H1 (cell line): ENCODE measurements around the gene SLAIN2. TPM values are rescaled to one million over a fixed set of nuclear protein-coding genes. Genes with fewer than 3 reads are reported as not detected.

Experiments used
- CTCF ChIA-PET: fragments of 300-600 bp; sonication (Branson Sonifier 250); formaldehyde crosslinking; loops from one replicate; lab custom pipeline; 2021; ENCODE audit not compliant: partially characterized antibody; lab: Charles Lee
- POLR2A ChIA-PET: fragments of 300-600 bp; sonication (Branson Sonifier 250); formaldehyde crosslinking; loops from one replicate; lab custom pipeline; 2021; ENCODE audit warnings: inconsistent platforms; ENCODE audit not compliant: partially characterized antibody; lab: Charles Lee
- DNase-seq, 2 experiments: peaks; one replicate each; pipeline versions ENCODE4 v3.0.0 to v3.0.0-alpha.2; 2010 to 2022; ENCODE audit warnings: low spot score in 2 of 2, low read depth in 1 of 2, mixed read lengths in 1 of 2
- FAIRE-seq: peaks from 2 replicates; lab custom pipeline; 2011; peaks lifted over from hg19 to GRCh38; lab: Jason Lieb, UNC
- H2AFZ ChIP-seq: 2 replicates; pipeline ENCODE4 v1.8.1; 2012; ENCODE audit warnings: low read length, inconsistent platforms
- H2AK5ac ChIP-seq: 2 replicates; pipeline ENCODE4 v1.6.1; 2013; ENCODE audit warnings: low read depth, low read length
- H2BK120ac ChIP-seq: replicated peaks from 2 replicates; pipeline ENCODE3; 2013; ENCODE audit warnings: low read depth, low read length, inconsistent platforms
- H2BK12ac ChIP-seq: 2 replicates; pipeline ENCODE4 v1.6.1; 2013; ENCODE audit warnings: low read depth, low read length
- H2BK15ac ChIP-seq: 2 replicates; pipeline ENCODE4 v1.6.1; 2013; ENCODE audit warnings: low read length
- H2BK20ac ChIP-seq: 2 replicates; pipeline ENCODE4 v1.6.1; 2013; ENCODE audit warnings: low read length
- H2BK5ac ChIP-seq: 2 replicates; pipeline ENCODE4 v1.6.1; 2013; ENCODE audit warnings: low read depth, low read length
- H3K14ac ChIP-seq: 2 replicates; pipeline ENCODE4 v1.6.1; 2013; ENCODE audit warnings: inconsistent platforms; ENCODE audit not compliant: insufficient read length
- H3K18ac ChIP-seq: 2 replicates; pipeline ENCODE4 v1.6.1; 2013; ENCODE audit warnings: low read length; ENCODE audit errors: extremely low read depth
- H3K23ac ChIP-seq: 2 replicates; pipeline ENCODE4 v1.6.1; 2013; ENCODE audit warnings: inconsistent platforms; ENCODE audit not compliant: insufficient read length
- H3K23me2 ChIP-seq: 2 replicates; pipeline ENCODE4 v1.6.1; 2013; ENCODE audit warnings: low read depth, low read length
- H3K27ac ChIP-seq: 2 replicates; pipeline ENCODE4 v1.6.1; 2011; ENCODE audit warnings: low read depth, low read length, inconsistent platforms
- H3K27me3 ChIP-seq, 4 experiments: replicated peaks in 1 of 4; 1 replicate in 1 of 4; 2 replicates in 3 of 4; pipeline versions ENCODE4 v1.6.1 to v1.8.1; 2011 to 2013; ENCODE audit warnings: low read length in 3 of 4, mild to moderate bottlenecking in 3 of 4, inconsistent platforms in 2 of 4, mixed read lengths in 2 of 4, moderate library complexity in 1 of 4; ENCODE audit not compliant: control insufficient read depth in 3 of 4, insufficient read depth in 3 of 4; ENCODE audit errors: extremely low read depth in 1 of 4
- H3K36me3 ChIP-seq, 4 experiments: 2 replicates each; pipeline versions ENCODE4 v1.6.1 to v1.8.1; 2011 to 2013; ENCODE audit warnings: mild to moderate bottlenecking in 4 of 4, low read length in 3 of 4, moderate library complexity in 2 of 4, control low read depth in 1 of 4, inconsistent platforms in 1 of 4; ENCODE audit not compliant: insufficient read depth in 4 of 4, control insufficient read depth in 2 of 4
- H3K4ac ChIP-seq: replicated peaks from 2 replicates; pipeline ENCODE3; 2013; ENCODE audit warnings: low read length, low read depth, mixed read lengths, inconsistent platforms; ENCODE audit not compliant: insufficient read length
- H3K4me1 ChIP-seq, 4 experiments: replicated peaks in 1 of 4; 1 replicate in 1 of 4; 2 replicates in 3 of 4; pipeline versions ENCODE4 v1.6.1 to v1.8.1; 2011 to 2013; ENCODE audit warnings: low read length in 3 of 4, inconsistent platforms in 2 of 4, mixed read lengths in 1 of 4; ENCODE audit not compliant: insufficient read depth in 4 of 4, control insufficient read depth in 3 of 4
- H3K4me2 ChIP-seq, 2 experiments: 2 replicates each; pipeline versions ENCODE4 v1.6.1 to v1.8.1; 2011 to 2013; ENCODE audit warnings: low read depth in 2 of 2, low read length in 2 of 2, control low read depth in 1 of 2, inconsistent platforms in 1 of 2, mild to moderate bottlenecking in 1 of 2; ENCODE audit not compliant: insufficient read depth in 1 of 2
- H3K4me3 ChIP-seq, 4 experiments: fragments of 200-600, 300-600 bp in 1 of 4; sonication (generic), shearing (Covaris generic), sonication (Bioruptor Twin) in 1 of 4; 2 replicates each; pipeline versions ENCODE4 v1.5.1 to v1.8.1; 2011 to 2016; ENCODE audit warnings: low read length in 4 of 4, low read depth in 3 of 4, control low read depth in 2 of 4, inconsistent platforms in 2 of 4, mild to moderate bottlenecking in 2 of 4, mixed read lengths in 1 of 4, moderate library complexity in 1 of 4; ENCODE audit not compliant: insufficient read depth in 2 of 4; ENCODE audit errors: extremely low read depth in 1 of 4
- H3K56ac ChIP-seq: replicated peaks from 2 replicates; pipeline ENCODE3; 2013; ENCODE audit warnings: low read depth, mild to moderate bottlenecking, mixed read lengths, low read length, inconsistent platforms; ENCODE audit not compliant: insufficient read length
- H3K79me1 ChIP-seq: 2 replicates; pipeline ENCODE4 v1.6.1; 2013; ENCODE audit warnings: low read depth, low read length, control low read depth
- H3K79me2 ChIP-seq, 2 experiments: 2 replicates each; pipeline versions ENCODE4 v1.6.1 to v1.8.1; 2012 to 2013; ENCODE audit warnings: low read length in 2 of 2, mild to moderate bottlenecking in 2 of 2, inconsistent platforms in 1 of 2; ENCODE audit not compliant: insufficient read depth in 2 of 2, control insufficient read depth in 1 of 2
- H3K9ac ChIP-seq, 4 experiments: replicated peaks in 1 of 4; 1 replicate in 1 of 4; 2 replicates in 3 of 4; pipeline versions ENCODE4 v1.6.1 to v1.8.1; 2011 to 2013; ENCODE audit warnings: low read depth in 3 of 4, low read length in 3 of 4, control low read depth in 2 of 4, mild to moderate bottlenecking in 2 of 4, moderate library complexity in 2 of 4, inconsistent platforms in 1 of 4; ENCODE audit errors: extremely low read depth in 1 of 4
- H3K9me3 ChIP-seq, 2 experiments: 2 replicates each; pipeline versions ENCODE4 v1.6.1 to v1.8.1; 2012 to 2013; ENCODE audit warnings: mild to moderate bottlenecking in 2 of 2, moderate library complexity in 2 of 2, control low read depth in 1 of 2, inconsistent platforms in 1 of 2, low read depth in 1 of 2, low read length in 1 of 2, mixed read lengths in 1 of 2; ENCODE audit not compliant: insufficient read depth in 2 of 2
- H4K20me1 ChIP-seq, 2 experiments: replicated peaks in 1 of 2; 2 replicates each; pipeline versions ENCODE3 to v1.8.1; 2011 to 2013; ENCODE audit warnings: inconsistent platforms in 2 of 2, low read length in 2 of 2, mild to moderate bottlenecking in 1 of 2; ENCODE audit not compliant: insufficient read depth in 2 of 2, control insufficient read depth in 1 of 2
- H4K5ac ChIP-seq: 2 replicates; pipeline ENCODE4 v1.6.1; 2013; ENCODE audit warnings: low read length, low read depth, mixed read lengths, inconsistent platforms; ENCODE audit not compliant: insufficient read length
- H4K8ac ChIP-seq: 2 replicates; pipeline ENCODE4 v1.8.0; 2013; ENCODE audit warnings: mild to moderate bottlenecking, moderate library complexity, low read length, inconsistent platforms; ENCODE audit not compliant: insufficient read depth; ENCODE audit errors: extremely low read depth
- H4K91ac ChIP-seq: replicated peaks from 2 replicates; pipeline ENCODE3; 2013; ENCODE audit warnings: low read length, mixed read lengths, inconsistent platforms; ENCODE audit not compliant: insufficient read length
- ASH2L ChIP-seq: fragments of 200-600, 300-600 bp; sonication (generic); IDR thresholded peaks from one replicate; pipeline ENCODE4 v1.7.1; 2017; ENCODE audit warnings: low read length
- CTBP2 ChIP-seq: IDR thresholded peaks from 2 replicates; pipeline ENCODE4 v1.7.0; 2011; ENCODE audit warnings: borderline replicate concordance, mild to moderate bottlenecking, moderate library complexity, mixed read lengths, low read length; ENCODE audit not compliant: insufficient read depth, insufficient read length
- KDM1A ChIP-seq: fragments of 200-600, 300-600 bp; sonication (generic); IDR thresholded peaks from 2 replicates; pipeline ENCODE4 v1.7.1; 2016; ENCODE audit warnings: mild to moderate bottlenecking, low read length, borderline replicate concordance
- NRF1 ChIP-seq: IDR thresholded peaks from 2 replicates; pipeline ENCODE4 v1.6.1; 2011; ENCODE audit warnings: mild to moderate bottlenecking, low read depth, low read length, improper control_type of control experiment
- PHF8 ChIP-seq: fragments of 200-600 bp; sonication (generic); conservative IDR thresholded peaks from 2 replicates; pipeline ENCODE4 v1.7.1; 2012; ENCODE audit warnings: low read depth, mild to moderate bottlenecking, inconsistent platforms, low read length, moderate library complexity
- RNF2 ChIP-seq: fragments of 200-900, 300-1000 bp; sonication (generic); IDR thresholded peaks from 2 replicates; pipeline ENCODE4 v1.7.1; 2016; ENCODE audit warnings: borderline replicate concordance, low read depth, mild to moderate bottlenecking, antibody characterized with exemption, low read length; ENCODE audit not compliant: poor library complexity, severe bottlenecking; ENCODE audit errors: missing control alignments
- SIX5 ChIP-seq: IDR thresholded peaks from 2 replicates; pipeline ENCODE4 v1.6.1; 2011; ENCODE audit warnings: mild to moderate bottlenecking, low read depth, low read length
- TAF1 ChIP-seq: IDR thresholded peaks from 2 replicates; pipeline ENCODE4 v1.6.1; 2011; ENCODE audit warnings: mild to moderate bottlenecking, low read depth, low read length
- TEAD4 ChIP-seq: IDR thresholded peaks from 2 replicates; pipeline ENCODE4 v1.6.1; 2012; ENCODE audit warnings: low read depth, low read length, inconsistent platforms, mixed read lengths
- YY1 ChIP-seq: IDR thresholded peaks from 2 replicates; pipeline ENCODE4 v1.6.1; 2011; ENCODE audit warnings: low read depth, mild to moderate bottlenecking, low read length
- WGBS, 2 experiments: shearing (Covaris generic) in 1 of 2; methylation state at CpG; one replicate each; pipeline versions ENCODE4 v1.1.6 to v1.1.7; 2013 to 2015; ENCODE audit warnings: low lambda C conversion rate in 2 of 2, mixed read lengths in 2 of 2, inconsistent platforms in 1 of 2, low coverage in 1 of 2, missing lambda C conversion rate in 1 of 2; ENCODE audit not compliant: insufficient replicate concordance in 2 of 2, insufficient coverage in 1 of 2, insufficient read length in 1 of 2; ENCODE audit errors: extremely low coverage in 1 of 2, missing lambda C conversion rate in 1 of 2; 5-methylcytosine and 5-hydroxymethylcytosine counted together
- polyA plus RNA-seq, 7 experiments: library from polyadenylated mRNA; depleted of rRNA in 3 of 7; stranded (reverse) in 5 of 7; unstranded in 2 of 7; fragments of >200 nt in 5 of 7; fragments of 200-250 nt in 2 of 7; gene quantifications; 1 replicate in 5 of 7; 2 replicates in 1 of 7; 4 replicates in 1 of 7; pipeline versions ENCODE4 v1.2.1 to v1.2.3, GENCODE V29; 2011 to 2013; ENCODE audit warnings: missing spikeins in 2 of 7, mixed read lengths in 2 of 7
- total RNA-seq: library from RNA; stranded (reverse); fragmentation: NEBNext Ultra II Directional; extraction: Animal tissue kit (Norgen Biotek cat#: 25700); gene quantifications from 2 replicates; pipeline ENCODE4 v1.2.1, GENCODE V29; 2021

Gene SLAIN2
- total and polyA plus RNA-seq, 2 of the 8 experiments (the other 6 are each of a cell fraction or from before 2014, with no cell fraction given): 8.2 to 40.0 TPM

- FAIRE-seq: no peak
- CTCF ChIA-PET: no interaction called here
These were observed 95.0 kb downstream of the SLAIN2 start for GRCh38 chr4:48436318-48436717.

More at GRCh38 chr4:48436318-48436717, 95.0 kb downstream of the SLAIN2 start:
- no peak overlapping the region for H2BK120ac ChIP-seq
- H3K4me1 ChIP-seq: peaks cover 0 to 4% (median 1%) of the 10 kb centered on the region in 4 experiments; a peak in 2 of 7 replicates
- H3K56ac ChIP-seq: no peak overlapping the region
- H2AK5ac ChIP-seq: no peak overlapping the region
- H3K9ac ChIP-seq: no peak overlapping the region
- no peaks in the 10 kb centered on the region for H3K9me3 ChIP-seq
- no peak overlapping the region for H3K4ac ChIP-seq
- no peak overlapping the region for H3K4me3 ChIP-seq
- no peak overlapping the region for H2BK20ac ChIP-seq
- H3K79me2 ChIP-seq: no peaks in the 10 kb centered on the region
- no peak overlapping the region for H2BK15ac ChIP-seq
- no peak overlapping the region for H3K18ac ChIP-seq
- no peaks in the 10 kb centered on the region for H4K20me1 ChIP-seq
- H3K36me3 ChIP-seq: no peaks in the 10 kb centered on the region
- no peak overlapping the region for H2AFZ ChIP-seq
- DNase-seq: no peak
- H3K14ac ChIP-seq: no peak overlapping the region
- H3K4me2 ChIP-seq: no peak overlapping the region
- H3K23ac ChIP-seq: no peak overlapping the region
- no peak overlapping the region for H2BK12ac ChIP-seq
- no peak for TF ChIP-seq YY1
- no peak for TF ChIP-seq NRF1
- TF ChIP-seq TEAD4: no peak
- TF ChIP-seq PHF8: no peak
- TF ChIP-seq RNF2: no peak
- TF ChIP-seq SIX5: no peak
- no peak for TF ChIP-seq TAF1
- no peak for TF ChIP-seq KDM1A
- no peak for TF ChIP-seq CTBP2
- TF ChIP-seq ASH2L: no peak
- H3K27me3 ChIP-seq: no peaks in the 10 kb centered on the region
- no peak overlapping the region for H4K8ac ChIP-seq
- H3K27ac ChIP-seq: no peak overlapping the region
- no peak overlapping the region for H4K5ac ChIP-seq
- no peak overlapping the region for H4K91ac ChIP-seq
- POLR2A ChIA-PET: no interaction called here
- H3K79me1 ChIP-seq: no peaks in the 10 kb centered on the region
- H2BK5ac ChIP-seq: no peak overlapping the region
- 86% methylated on average over 1 of the region's 1 CpG; no CpG with 5 or more reads in 1 of the 2 experiments for WGBS, 2 experiments
- no peaks in the 10 kb centered on the region for H3K23me2 ChIP-seq
